NCI-H2227 treated with DMSO at 0.1 percent for 48 hours (cell line): ENCODE data around the gene OR5K2.
A peak's percentile ranks its signal among the peaks of the same experiment; 100 is the strongest.

Source experiments
- DNase-seq: peaks from one replicate; lab custom pipeline; 2025; lab: John Stamatoyannopoulos, UW

Gene OR5K2

DNA sequence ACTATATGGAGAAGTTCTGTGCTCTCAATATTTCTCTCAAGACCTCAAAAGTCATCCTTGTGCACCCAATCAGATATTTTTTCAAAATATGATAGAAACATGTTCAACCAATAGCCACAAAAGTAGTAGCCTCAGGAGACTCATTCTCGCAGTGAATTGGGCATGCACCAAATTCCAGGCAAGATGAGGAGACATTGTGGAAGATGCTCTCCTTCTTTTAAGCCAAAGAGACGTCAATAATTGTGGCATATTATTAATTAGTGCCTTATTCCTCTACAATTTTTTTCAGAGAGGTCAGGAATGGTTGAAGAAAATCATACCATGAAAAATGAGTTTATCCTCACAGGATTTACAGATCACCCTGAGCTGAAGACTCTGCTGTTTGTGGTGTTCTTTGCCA is at the start of gene OR5K2:
TSS of gene OR5K2 (plus strand) at position 301 of the 400 bp plus-strand sequence. CDS start at position 301, 0 bp downstream.
- no peak for DNase-seq

DNA sequence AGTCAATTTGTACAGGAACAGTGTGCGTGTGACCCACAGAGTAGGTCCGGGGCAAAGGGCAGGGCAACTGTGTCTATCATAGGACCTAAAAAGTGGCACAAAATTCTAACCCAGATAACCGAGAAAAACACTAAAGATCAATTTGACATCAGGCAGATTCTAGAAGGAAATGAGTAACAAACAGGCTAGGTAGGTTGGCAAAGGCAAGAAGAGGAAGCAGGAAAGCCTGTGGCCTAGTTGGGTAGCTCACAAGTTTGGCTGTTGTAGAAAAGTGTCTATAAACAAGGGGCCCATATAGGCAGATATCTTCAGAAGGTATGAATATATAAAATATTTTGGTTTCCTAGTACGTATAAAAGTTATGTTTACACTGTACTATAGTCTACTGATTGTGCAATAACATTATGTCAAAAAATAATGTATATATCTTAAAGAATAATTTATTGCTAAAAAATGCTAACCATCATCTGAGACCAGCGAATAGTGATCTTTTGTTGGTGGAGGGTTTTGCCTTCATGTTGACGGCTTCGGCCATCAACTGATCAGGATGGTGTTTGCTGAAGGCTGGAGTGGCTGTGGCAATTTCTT is 47.8 kb upstream of the OR5K2 start:
- no peak for DNase-seq

DNA sequence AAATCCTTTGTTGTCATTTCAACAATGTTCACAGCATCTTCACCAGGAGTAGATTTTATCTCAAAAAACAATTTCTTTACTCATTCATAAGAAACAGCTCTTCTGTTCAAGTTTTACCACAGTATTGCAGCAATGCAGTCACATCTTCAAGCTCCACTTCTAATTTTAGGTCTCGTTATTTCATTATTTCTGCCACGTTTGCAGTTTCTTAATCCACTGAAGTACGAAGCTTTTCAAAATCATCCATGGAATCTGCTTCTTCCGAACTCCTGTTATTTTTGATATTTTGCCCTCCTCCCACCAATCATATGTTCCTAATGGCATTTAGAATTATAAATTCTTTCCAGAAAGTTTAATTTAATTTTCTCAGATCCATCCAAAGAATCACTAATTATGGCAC is 47.1 kb upstream of the OR5K2 start:
- no peak for DNase-seq

DNA sequence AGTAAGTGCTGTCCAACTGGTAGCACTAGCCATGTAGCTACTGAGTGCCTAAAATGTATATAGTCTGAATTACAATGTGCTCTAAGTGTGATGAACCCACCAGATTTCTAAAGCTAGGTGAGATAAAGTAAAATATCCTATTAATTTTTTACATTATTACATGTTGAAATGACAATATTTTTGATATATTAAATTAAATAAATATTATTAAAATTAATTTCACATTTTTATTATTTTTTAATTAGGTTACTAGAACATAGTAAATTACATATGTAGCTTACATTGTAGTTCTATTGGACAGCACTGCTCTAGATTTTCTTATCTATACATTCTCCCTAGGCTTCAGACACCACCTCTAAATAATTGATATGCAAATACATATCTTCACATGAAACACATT is 43.7 kb upstream of the OR5K2 start:
- no peak for DNase-seq

DNA sequence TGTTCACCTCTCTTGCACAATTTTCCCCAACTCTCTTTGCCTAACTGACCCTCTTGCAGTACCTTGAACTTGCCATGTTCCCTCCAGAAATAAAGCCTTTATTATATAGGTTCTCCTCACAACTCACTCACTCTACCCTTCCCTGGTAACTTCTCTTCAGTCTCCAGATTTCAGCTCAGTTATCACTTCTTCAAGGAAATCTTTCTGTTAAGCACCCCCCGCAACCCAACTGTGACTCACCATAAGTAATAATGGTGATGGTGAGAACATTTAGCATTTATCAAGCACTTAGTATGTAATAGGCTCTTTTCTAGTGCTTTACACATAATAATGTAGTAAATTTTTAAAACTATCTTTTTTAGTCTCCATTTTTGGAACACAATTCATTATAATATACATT is 42.6 kb upstream of the OR5K2 start:
- DNase-seq: no peak

DNA sequence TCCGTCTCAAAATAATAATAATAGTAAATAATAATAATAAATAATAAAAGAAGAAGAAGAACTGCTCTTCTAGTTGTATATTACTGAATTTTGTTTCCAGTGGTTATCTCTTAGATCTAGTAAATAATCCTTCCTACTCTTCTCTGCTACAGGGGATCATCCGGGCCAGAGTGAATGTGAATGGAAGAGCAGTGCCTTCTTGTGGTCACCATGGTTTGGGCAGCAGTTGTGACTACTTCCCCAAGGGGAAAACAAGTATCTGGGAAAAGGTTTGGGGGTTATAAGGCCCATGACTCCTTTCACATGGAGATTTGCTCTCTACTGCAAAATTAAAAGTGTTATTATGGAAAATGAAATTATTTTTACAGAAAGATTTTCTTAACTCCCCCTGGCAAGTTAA is 39.9 kb upstream of the OR5K2 start:
- no peak for DNase-seq

DNA sequence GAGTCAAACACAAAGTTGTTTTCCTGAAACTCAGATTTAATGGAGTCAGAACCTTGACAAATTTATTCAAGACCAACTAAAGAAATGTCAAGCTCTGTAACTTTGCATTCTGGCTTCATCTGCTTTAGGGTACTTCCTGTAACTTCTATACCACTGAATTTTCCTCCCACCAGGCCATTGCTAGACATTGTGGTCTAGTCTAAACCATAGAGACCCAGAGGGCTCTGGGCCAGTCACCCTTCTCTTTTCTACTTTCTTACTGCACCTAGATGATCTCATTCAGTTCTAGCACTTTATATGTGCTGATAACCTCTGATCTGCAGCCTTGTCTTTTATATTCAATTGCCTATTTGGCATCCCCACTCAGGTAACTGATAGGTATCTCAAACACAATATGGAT is 37.3 kb upstream of the OR5K2 start:
- no peak for DNase-seq

DNA sequence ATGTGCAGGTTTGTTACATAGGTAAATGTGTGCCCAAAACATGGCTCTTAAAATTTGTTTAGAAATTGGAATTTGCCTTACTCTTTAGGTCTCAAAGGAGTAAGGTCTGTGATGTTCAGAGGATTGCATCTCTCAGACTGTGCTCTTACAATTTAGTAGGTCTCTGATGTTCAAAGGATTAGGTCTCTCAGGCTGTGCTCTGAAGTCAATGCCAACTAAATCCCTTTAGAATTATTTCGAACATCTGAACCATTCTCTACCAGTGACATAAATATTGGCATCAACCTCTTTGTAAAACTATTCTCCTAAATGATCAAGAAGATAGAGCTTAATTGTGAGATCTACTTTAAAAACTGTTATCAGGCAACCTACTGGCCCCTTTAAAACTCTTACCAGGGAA is 34.6 kb upstream of the OR5K2 start, which contains the start of gene OR5K1:
TSS of gene OR5K1 (plus strand) at position 301 of the 400 bp plus-strand sequence. CDS start 6,376 bp downstream, outside the sequence.
- no peak for DNase-seq

DNA sequence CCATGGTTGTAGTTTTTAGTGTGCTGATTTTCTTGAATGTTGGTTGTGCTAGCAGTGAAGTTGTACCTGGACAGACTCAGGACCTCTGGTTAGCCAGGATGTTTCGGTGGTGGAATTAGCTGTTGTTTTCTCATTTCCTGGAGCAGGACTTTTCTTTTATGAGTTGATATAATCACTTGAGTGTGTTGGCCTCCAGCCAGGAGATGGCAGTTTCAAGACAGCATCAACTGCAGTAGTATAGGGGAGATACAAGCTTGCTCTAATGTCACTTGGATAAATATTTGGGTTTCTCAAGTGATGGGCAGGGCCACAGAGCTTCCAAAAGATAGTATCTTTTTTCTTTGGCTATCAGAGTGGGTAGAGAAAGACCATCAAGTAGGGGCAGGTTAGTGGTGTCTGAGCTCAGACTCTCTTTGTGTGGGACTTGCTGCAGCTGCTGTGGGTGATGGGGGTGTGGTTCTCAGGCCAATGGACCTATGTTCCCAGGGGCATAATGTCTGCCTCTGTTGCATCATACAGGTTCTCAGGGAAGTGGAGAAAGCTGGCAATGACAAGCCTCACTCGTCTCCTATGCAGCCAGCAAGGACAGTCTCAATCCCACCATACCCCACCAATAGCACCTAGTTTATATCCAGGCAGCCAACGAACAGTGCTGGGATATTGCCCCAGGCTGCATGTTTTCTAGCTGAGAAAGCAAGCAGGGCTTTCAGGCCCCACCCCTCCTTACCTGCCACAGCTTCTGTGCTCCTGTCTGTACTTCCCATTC is 14.6 kb upstream of the OR5K2 start:
- no peak for DNase-seq

DNA sequence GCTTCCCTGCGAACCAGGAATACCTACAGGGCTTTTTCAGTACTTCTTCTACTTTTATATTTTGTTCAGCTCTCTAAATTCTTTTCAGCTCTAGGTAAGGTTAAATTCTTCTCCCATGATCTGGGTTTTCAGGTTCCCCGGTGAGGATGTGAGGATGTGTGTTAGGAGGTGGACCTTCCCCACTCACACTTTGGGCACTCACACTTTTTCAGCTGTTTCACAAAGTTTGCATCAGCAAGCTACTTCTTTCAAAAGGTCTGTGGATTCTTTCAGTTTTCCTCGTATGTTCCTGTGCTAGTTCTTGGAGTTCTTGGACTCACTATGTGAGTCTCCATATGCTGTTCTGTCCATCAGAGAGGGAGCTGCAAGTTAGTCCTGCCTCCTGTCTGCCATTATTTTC is 13.9 kb upstream of the OR5K2 start:
- DNase-seq: no peak

DNA sequence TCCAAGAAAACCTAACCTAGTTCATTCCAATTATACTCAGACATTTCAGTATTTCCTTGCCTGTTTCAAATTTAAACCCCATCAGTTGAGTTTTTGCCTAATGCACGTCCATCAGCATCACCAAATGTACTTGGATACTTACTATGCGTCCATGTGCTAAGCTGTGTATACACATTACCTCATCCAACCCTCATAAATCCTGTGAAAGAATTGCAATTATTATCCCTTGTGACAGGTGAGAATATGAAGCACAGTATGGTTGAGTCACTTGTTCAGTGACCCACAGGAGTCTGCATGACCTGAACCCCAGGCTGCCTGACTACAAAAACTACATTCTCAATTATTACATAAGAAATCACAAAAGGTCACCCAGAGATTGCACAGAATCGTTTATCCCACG is 2.5 kb downstream of the OR5K2 start:
- no peak for DNase-seq

DNA sequence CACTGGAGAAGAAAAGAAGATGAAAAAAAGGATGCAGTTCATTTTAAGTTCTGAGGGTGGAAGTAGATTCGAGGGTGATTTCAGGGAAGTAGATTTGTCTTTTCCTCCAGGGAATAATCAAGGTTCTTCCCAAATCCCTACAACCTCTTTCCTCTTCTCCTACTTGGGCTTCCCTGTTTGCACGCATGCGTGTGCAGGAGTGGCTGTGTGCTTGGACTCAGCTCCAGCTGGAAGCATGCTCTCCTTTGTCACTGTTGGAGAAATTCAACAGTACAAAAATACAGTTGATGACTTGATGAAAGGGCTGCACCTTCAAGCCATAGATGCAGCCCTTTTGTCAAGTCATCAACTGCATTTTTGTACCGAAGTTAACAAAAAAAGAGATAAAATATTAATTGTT is 3.8 kb downstream of the OR5K2 start:
- DNase-seq: no peak

DNA sequence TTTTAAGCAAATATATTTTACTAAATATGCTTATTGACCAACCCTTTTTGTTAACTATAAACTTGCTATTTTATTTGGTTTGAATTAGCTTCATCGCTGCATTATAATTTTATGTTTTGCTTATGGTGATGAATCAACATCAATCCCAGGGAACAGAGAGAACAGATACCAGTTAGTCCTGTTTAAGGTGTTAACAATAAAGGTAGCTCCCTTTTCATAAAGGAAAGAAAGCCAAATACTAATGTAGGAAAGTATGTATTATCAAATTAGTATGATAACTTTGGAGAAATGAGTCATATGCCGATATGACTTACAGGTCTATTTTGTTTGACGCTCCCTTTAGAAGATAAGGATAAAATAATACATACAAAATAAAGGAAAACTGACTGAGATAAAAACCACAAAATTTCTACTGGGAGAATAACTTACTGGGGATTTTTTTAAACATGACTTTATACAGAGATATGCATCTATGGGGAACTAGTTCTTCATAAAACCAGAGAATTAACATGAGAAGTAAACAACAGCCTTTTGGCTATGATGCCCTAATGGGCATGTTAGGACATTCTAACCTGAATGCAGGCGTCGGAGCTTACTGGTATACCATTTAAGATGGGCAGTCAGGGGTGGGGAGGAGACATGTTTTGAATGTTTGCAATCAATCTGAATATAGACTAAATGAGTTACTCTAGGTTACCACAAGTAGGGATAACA is 4.5 kb downstream of the OR5K2 start:
- no peak for DNase-seq

DNA sequence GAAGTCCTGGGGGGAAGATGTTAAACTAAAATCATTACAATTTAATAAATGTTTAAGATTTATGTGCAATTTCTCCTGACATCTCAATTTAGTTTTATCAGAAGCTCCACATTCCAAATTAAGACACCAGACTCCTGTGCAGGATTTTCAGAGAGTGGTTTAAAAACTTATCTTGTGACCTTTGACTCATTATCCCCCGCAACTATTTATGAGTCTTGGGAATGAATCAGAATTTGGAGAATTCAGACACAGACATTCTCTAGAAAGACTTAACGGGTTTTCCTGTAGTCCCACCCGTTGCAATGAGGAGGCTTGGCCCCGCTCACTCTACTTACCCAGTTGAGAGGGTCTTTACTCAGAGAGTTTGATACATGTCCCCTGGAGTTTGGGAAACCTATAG is 7.1 kb downstream of the OR5K2 start:
- DNase-seq: no peak

DNA sequence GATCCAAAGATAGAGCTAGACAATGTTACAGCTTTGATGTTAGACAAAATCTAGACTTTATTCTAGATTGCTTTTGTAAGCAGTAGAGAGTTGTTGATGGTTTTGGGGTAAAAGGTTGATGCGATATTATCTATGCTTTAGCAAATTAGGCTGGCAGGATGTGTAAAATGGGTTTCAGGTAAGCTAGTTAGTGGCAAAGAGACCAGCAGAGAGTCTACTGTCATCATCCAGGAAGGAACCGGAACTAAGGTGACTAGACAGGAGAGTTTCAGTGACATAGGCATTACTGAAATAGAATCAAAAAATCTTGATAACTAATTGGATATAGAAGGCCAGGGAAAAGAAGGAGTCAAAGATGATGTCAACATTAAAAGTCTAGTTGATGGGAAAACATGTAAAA is 11.1 kb downstream of the OR5K2 start:
- no peak for DNase-seq

DNA sequence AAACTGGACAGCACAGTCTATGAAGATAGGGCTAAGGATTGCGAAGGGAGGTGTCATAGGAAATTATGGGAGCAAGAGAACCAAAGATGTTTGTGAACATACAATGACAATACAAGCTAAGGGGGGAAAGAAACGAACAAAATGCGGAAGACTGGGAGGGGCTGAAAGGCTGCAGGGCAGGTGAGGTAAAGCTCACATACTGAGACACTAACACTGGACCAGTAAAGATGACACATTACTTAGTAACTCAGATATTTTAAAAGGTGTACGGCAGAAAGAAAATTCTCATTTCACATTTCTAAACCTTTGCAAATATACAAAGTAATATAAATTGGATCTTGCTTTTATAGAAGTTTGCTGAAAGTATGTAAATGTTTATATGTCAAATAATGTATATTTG is 15.1 kb downstream of the OR5K2 start:
- no peak for DNase-seq

DNA sequence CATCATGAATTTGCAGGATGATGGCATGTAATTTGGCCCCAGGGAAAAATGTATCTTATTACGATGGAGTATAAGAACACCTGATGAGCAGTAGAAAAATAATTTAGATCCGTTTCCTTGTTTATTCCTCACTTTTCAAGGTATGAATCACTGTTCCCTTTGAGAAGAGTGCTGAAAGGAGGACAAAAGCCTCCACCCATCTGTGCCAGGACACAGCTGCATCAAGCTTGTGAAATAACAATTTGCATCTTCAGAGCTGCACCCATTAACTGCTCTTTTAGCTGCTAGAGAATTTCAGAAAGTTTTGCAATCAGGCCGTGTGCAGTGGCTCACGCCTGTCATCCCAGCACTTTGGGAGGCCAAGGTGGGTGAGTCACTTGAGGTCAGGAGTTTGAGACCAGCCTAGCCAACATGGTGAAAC is 15.6 kb downstream of the OR5K2 start:
- DNase-seq: no peak

DNA sequence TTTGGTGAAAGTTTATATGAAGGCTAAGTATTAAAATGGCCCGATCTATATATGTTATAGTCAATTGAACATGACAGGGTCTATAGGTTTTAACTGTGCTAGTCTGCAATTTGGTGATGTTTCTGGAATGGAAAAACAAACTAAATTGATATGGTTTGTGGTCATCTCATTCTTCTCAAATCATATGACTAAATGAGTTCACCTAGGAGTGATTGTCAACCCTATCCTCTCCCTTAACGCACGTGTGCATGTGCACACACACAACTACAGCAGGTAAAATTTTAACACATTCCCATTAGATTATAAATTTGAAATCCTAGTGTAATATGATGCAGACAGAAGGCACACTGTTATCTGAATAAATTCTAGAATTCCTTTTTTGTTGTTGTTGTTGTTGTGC is 16.3 kb downstream of the OR5K2 start:
- DNase-seq: no peak

DNA sequence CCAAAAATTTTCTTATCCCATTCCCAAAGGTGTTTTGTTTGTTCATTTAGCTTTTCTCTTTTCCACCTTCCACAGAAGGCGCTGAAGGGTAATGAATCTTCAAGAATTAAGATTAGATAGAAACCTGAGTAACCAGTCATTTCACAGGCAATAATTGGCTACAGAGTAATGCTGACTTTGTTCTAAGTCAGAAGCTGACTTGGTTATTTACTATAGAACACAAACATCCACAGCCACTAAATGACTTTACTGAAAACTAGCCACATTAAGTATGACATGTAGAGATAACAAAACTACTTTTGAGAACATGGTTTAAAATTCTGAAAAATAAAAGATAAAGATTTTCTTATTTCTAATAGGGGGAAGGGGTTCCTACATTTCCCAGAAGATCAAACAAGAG is 17.5 kb downstream of the OR5K2 start:
- no peak for DNase-seq

DNA sequence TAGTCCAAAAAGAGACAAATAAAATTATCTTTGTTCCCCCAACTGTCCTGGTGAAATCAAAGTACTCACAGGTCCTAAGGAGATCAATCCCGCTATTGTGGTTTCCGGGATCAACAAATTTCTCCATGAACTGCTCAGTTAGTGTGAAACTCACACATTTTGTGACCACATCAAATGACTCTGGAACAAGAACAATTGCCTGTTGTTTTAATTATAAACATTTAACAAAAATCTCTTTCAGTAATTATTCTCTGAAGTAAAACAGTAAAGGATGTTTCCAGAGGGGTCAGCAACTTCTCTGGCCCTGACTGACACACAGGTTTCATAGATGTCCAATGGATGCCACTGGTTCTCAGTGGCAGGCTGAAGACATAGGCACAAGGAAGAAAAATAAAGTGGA is 21.3 kb downstream of the OR5K2 start:
- no peak for DNase-seq

DNA sequence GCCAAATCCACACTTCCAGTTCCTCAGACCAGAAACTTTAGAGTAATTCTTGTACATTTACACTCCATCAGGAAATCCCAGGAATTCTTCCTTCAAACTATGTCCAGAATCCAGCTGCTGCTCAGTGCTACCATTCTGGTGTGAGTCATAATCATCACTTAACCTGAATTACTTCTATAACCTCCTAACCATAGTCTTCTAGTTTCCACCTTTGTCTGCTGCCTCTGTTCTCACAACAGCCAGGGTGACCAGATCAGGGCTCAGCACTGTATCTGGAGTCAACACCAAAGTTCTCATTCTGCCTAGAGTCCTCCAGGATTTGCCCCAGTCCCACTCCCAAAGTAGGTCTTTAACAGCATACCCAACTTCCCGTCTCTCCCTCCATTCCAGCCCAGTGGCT is 21.9 kb downstream of the OR5K2 start:
- no peak for DNase-seq

DNA sequence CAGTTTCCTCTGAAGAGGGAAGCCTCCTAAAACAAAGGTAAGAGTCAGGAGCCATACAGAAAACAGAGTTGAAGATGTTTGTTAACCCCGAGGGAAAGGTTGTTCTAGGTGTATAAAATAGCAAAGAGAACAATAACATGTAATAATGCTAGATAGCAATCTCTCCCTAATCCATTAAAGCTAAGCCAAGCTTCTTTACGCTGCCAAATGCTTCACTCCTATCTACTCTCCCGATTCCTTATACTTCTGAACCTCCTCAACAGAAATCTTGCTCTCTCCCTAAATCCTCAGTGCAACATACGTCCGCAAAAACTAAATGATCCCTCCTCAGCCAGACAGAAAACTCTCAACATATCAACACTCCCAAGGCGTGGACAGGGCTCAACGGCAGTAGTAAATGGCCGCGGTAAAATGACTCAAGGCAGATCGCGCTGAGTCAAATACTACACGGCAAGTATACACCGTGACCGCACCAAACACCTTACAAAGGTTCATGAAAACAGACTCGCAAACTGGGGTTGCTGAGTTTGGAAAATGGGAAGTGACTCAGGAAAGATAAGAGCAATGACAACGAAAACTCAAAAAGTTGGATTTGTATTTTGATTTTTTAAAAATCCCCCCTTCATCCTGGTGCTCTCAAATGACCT is 24.5 kb downstream of the OR5K2 start:
- peak; percentile 32 for DNase-seq
